Neural cell (in vitro differentiated cells): ENCODE data around the gene ETV6. TPM values are rescaled to one million over a fixed set of nuclear protein-coding genes. Genes with fewer than 3 reads are reported as not detected.

Experiments used
- H2AFZ ChIP-seq: fragments of 200-600, 300-800 bp; sonication (generic), shearing (Covaris generic); 2 replicates; pipeline ENCODE4 v1.6.0; 2014; ENCODE audit warnings: low read depth, mild to moderate bottlenecking, antibody characterized with exemption, low read length, moderate library complexity
- H3F3A ChIP-seq: fragments of 200-600 bp; shearing (Covaris generic); 2 replicates; pipeline ENCODE4 v1.6.1; 2016; ENCODE audit warnings: mild to moderate bottlenecking, moderate library complexity, mixed read lengths, antibody characterized with exemption, low read length; ENCODE audit not compliant: insufficient read depth, poor library complexity, severe bottlenecking
- H3K27ac ChIP-seq: fragments of 200-600, 300-800 bp; sonication (generic), shearing (Covaris generic); 2 replicates; pipeline ENCODE4 v1.5.1; 2014; ENCODE audit warnings: mild to moderate bottlenecking, low read length, moderate library complexity
- H3K27me3 ChIP-seq: fragments of 300-800, 200-600 bp; sonication (generic), shearing (Covaris generic); 2 replicates; pipeline ENCODE4 v1.6.0; 2014; ENCODE audit warnings: mild to moderate bottlenecking, low read depth, low read length, moderate library complexity; ENCODE audit not compliant: insufficient read depth
- H3K36me3 ChIP-seq: fragments of 300-800, 200-600 bp; sonication (generic), shearing (Covaris generic); 2 replicates; pipeline ENCODE4 v1.5.1; 2014; ENCODE audit warnings: mild to moderate bottlenecking, antibody characterized with exemption, low read length, moderate library complexity; ENCODE audit not compliant: insufficient read depth
- H3K4me2 ChIP-seq: fragments of 300-800, 200-600 bp; sonication (generic), shearing (Covaris generic); 2 replicates; pipeline ENCODE4 v1.6.0; 2014; ENCODE audit warnings: mild to moderate bottlenecking, low read length
- H3K4me3 ChIP-seq: fragments of 300-800, 200-600 bp; sonication (generic), shearing (Covaris generic); 2 replicates; pipeline ENCODE4 v1.5.1; 2014; ENCODE audit warnings: mild to moderate bottlenecking, low read length, moderate library complexity
- H3K79me2 ChIP-seq: fragments of 200-600 bp; shearing (Covaris generic); replicated peaks from 2 replicates; pipeline ENCODE4 v1.6.0; 2014; ENCODE audit warnings: mild to moderate bottlenecking, low read length, moderate library complexity; ENCODE audit not compliant: insufficient read depth
- H3K9ac ChIP-seq: fragments of 300-800, 200-600 bp; sonication (generic), shearing (Covaris generic); 2 replicates; pipeline ENCODE4 v1.6.1; 2016; ENCODE audit warnings: mild to moderate bottlenecking, low read length, mixed read lengths
- H3K9me2 ChIP-seq: fragments of 200-600 bp; shearing (Covaris generic); 2 replicates; pipeline ENCODE4 v1.6.1; 2016; ENCODE audit warnings: mild to moderate bottlenecking, low read length, mixed read lengths; ENCODE audit not compliant: insufficient read depth
- H3K9me3 ChIP-seq: fragments of 200-600, 300-800 bp; sonication (generic), shearing (Covaris generic); 2 replicates; pipeline ENCODE4 v1.6.1; 2016; ENCODE audit warnings: mild to moderate bottlenecking, mixed run types, low read length, moderate library complexity, mixed read lengths
- H4K20me1 ChIP-seq: fragments of 200-600 bp; shearing (Covaris generic); 2 replicates; pipeline ENCODE4 v1.6.1; 2016; ENCODE audit warnings: mild to moderate bottlenecking, mixed run types; ENCODE audit not compliant: insufficient read depth
- CTCF ChIP-seq: fragments of 450-650 bp; IDR thresholded peaks from 2 replicates; pipeline ENCODE4 v1.5.1; 2014; ENCODE audit warnings: antibody characterized with exemption, mild to moderate bottlenecking, moderate library complexity; ENCODE audit not compliant: poor library complexity, severe bottlenecking
- EP300 ChIP-seq: fragments of 450-650 bp; conservative IDR thresholded peaks from 2 replicates; pipeline ENCODE4 v1.6.1; 2014; ENCODE audit warnings: antibody characterized with exemption, mild to moderate bottlenecking, moderate library complexity; ENCODE audit not compliant: poor library complexity, severe bottlenecking
- EZH2 ChIP-seq: fragments of 200-600, 300-800 bp; shearing (Covaris generic), sonication (generic); IDR thresholded peaks from 2 replicates; pipeline ENCODE4 v1.6.1; 2014; ENCODE audit warnings: antibody characterized with exemption, low read length, borderline replicate concordance, mild to moderate bottlenecking; ENCODE audit not compliant: insufficient read depth, poor library complexity, severe bottlenecking
- MXI1 ChIP-seq: fragments of 450-650 bp; conservative IDR thresholded peaks from 2 replicates; pipeline ENCODE4 v1.6.1; 2014; ENCODE audit warnings: antibody characterized with exemption, mild to moderate bottlenecking; ENCODE audit not compliant: poor library complexity, severe bottlenecking
- POLR2AphosphoS5 ChIP-seq: IDR thresholded peaks from 2 replicates; pipeline ENCODE4 v1.6.1; 2012
- RAD21 ChIP-seq: fragments of 450-650 bp; conservative IDR thresholded peaks from 2 replicates; pipeline ENCODE4 v1.6.1; 2014; ENCODE audit warnings: antibody characterized with exemption, mild to moderate bottlenecking, moderate library complexity
- REST ChIP-seq: IDR thresholded peaks from 2 replicates; pipeline ENCODE4 v1.6.1; 2012; ENCODE audit warnings: borderline replicate concordance
- SMC3 ChIP-seq: fragments of 450-650 bp; conservative IDR thresholded peaks from 2 replicates; pipeline ENCODE4 v1.6.1; 2014; ENCODE audit warnings: antibody characterized with exemption, mild to moderate bottlenecking, moderate library complexity; ENCODE audit not compliant: poor library complexity
- TAF1 ChIP-seq: IDR thresholded peaks from 2 replicates; pipeline ENCODE4 v1.6.1; 2012; ENCODE audit warnings: low read depth
- polyA plus RNA-seq: library from polyadenylated mRNA; depleted of rRNA; stranded (reverse); fragments of >200 nt; gene quantifications from 2 replicates; pipeline ENCODE4 v1.2.3, GENCODE V29; 2014

ETV6 gene
- polyA plus RNA-seq, 1 donor from 2014 or later: 1.6 TPM

GRCh38 chr12:11607313-11608081, 42.0 kb upstream of the ETV6 start:
- H3K9ac ChIP-seq: no peak overlapping the region
- H2AFZ ChIP-seq: no peak overlapping the region
- TF ChIP-seq POLR2AphosphoS5 (no peak), REST (no peak), EP300 (no peak), EZH2 (no peak), CTCF (no peak), SMC3 (no peak), RAD21 (no peak), MXI1 (no peak), TAF1 (no peak)
- no peaks in the 10 kb centered on the region for H3F3A ChIP-seq
- H3K36me3 ChIP-seq: no peaks in the 10 kb centered on the region
- H4K20me1 ChIP-seq: no peaks in the 10 kb centered on the region
- no peaks in the 10 kb centered on the region for H3K9me3 ChIP-seq
- no peak overlapping the region for H3K4me2 ChIP-seq
- no peaks in the 10 kb centered on the region for H3K79me2 ChIP-seq
- H3K27ac ChIP-seq: no peak overlapping the region
- H3K9me2 ChIP-seq: no peaks in the 10 kb centered on the region
- no peak overlapping the region for H3K4me3 ChIP-seq
- H3K27me3 ChIP-seq: no peaks in the 10 kb centered on the region

GRCh38 chr12:11609045-11609444, 40.4 kb upstream of the ETV6 start:
- no peak for TF ChIP-seq REST
- no peak for TF ChIP-seq EP300
- no peak for TF ChIP-seq SMC3
- TF ChIP-seq RAD21: no peak
- TF ChIP-seq POLR2AphosphoS5: no peak
- no peak for TF ChIP-seq MXI1
- TF ChIP-seq EZH2: no peak
- TF ChIP-seq CTCF: no peak
- TF ChIP-seq TAF1: no peak
- H3K4me3 ChIP-seq: no peak overlapping the region
- H3K27me3 ChIP-seq: no peaks in the 10 kb centered on the region
- H3K9me2 ChIP-seq: no peaks in the 10 kb centered on the region
- H3K9me3 ChIP-seq: no peaks in the 10 kb centered on the region
- no peak overlapping the region for H3K4me2 ChIP-seq
- no peak overlapping the region for H3K9ac ChIP-seq
- H4K20me1 ChIP-seq: no peaks in the 10 kb centered on the region
- no peaks in the 10 kb centered on the region for H3K79me2 ChIP-seq
- no peak overlapping the region for H2AFZ ChIP-seq
- no peak overlapping the region for H3K27ac ChIP-seq
- no peaks in the 10 kb centered on the region for H3F3A ChIP-seq
- H3K36me3 ChIP-seq: no peaks in the 10 kb centered on the region
